Gastroesophageal sphincter (tissue), 3 donors: Measurements from ENCODE around the gene NDUFS8.

Experiments used
- EP300 ChIP-seq: sonication (generic); formaldehyde crosslinking; IDR thresholded peaks from one replicate; pipeline ENCODE4 v1.6.1; 2017; ENCODE audit warnings: antibody characterized with exemption, mild to moderate bottlenecking
- POLR2A ChIP-seq, 2 donors: fragments of 450-650 bp; IDR thresholded peaks; one replicate each; pipeline ENCODE4 v1.6.1; 2017; ENCODE audit warnings: antibody characterized with exemption in 2 of 2, mild to moderate bottlenecking in 2 of 2, moderate library complexity in 1 of 2
- POLR2AphosphoS5 ChIP-seq: sonication (generic); formaldehyde crosslinking; IDR thresholded peaks from one replicate; pipeline ENCODE4 v1.6.1; 2017; ENCODE audit warnings: antibody characterized with exemption
- TF ChIP-seq, protein P1 (sequence below), 4 experiments: fragments of 200-600 bp in 2 of 4; fragments of 450-650 bp in 2 of 4; sonication (generic) in 1 of 4; IDR thresholded peaks; one replicate each; pipeline ENCODE4 v1.5.1; 2017 to 2019; ENCODE audit warnings: antibody characterized with exemption in 4 of 4, mild to moderate bottlenecking in 2 of 4, moderate library complexity in 2 of 4

DNA sequence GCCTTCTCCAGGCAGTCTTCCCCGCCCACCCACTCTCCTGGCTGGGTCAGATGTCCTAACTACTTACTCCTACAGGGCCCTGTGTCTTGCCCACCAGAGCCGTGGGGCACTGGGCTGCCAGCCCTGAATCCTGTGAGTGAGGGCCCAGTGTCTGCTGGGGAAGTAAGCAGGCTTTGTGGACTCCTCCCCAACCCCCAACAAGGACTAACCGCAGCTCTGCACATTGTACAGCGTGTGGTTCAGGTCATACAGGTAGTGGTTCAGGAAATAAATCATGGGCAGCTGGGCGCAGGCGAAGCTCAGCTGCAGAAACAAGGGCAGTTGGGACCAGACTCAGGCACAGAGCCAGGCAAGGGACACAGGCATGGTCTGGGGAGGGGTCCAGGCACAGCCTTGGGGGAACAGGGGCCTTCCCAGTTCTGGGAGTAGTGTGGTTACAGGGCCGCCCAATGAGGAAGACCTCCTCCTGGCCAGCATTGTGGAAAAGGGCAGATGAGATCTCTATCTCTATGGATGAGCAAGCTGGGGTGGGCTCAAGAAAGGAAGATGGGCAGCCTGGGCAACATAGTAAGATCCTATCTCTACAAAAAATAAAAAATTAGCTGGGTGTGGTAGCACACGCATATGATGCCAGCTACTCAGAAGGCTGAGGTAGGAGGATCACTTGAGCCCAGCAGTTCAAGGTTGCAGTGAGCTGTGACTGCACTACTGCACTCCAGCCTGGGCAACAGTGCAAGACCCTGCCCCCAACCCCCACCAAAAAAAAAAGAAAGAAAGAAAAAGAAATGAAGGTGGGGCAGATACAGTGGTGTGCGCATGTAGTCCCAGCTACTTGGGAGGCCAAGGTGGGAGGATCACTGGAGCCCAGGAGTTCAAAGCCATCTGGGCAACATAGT is 32.1 kb upstream of the NDUFS8 start:
- TF ChIP-seq, protein P1, sequence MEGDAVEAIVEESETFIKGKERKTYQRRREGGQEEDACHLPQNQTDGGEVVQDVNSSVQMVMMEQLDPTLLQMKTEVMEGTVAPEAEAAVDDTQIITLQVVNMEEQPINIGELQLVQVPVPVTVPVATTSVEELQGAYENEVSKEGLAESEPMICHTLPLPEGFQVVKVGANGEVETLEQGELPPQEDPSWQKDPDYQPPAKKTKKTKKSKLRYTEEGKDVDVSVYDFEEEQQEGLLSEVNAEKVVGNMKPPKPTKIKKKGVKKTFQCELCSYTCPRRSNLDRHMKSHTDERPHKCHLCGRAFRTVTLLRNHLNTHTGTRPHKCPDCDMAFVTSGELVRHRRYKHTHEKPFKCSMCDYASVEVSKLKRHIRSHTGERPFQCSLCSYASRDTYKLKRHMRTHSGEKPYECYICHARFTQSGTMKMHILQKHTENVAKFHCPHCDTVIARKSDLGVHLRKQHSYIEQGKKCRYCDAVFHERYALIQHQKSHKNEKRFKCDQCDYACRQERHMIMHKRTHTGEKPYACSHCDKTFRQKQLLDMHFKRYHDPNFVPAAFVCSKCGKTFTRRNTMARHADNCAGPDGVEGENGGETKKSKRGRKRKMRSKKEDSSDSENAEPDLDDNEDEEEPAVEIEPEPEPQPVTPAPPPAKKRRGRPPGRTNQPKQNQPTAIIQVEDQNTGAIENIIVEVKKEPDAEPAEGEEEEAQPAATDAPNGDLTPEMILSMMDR (IDR thresholded peaks at IDR 0.05), result no peak
- TF ChIP-seq EP300 (no peak), POLR2A (IDR thresholded peaks at IDR 0.05) (no peak), POLR2AphosphoS5 (no peak)
